Thoracic aorta (tissue), 2 donors: ENCODE results near the gene FARS2. TPM values are rescaled to one million over a fixed set of nuclear protein-coding genes. Genes with fewer than 3 reads are reported as not detected.

Experiments
- ATAC-seq: fragments of 150-250 bp; one replicate; pipeline ENCODE4 v1.8.0; 2017; ENCODE audit warnings: low read depth; ENCODE audit not compliant: insufficient number of reproducible peaks, low FRiP score
- DNase-seq: peaks from one replicate; pipeline ENCODE4 v3.0.0-alpha.2; 2020; ENCODE audit warnings: low spot score
- H3K27ac ChIP-seq, 2 donors: fragments of 200-600 bp; sonication (generic); 1 replicate in 1 of 2; 2 replicates in 1 of 2; pipeline ENCODE4 v1.5.1; 2016; ENCODE audit warnings: mild to moderate bottlenecking in 2 of 2, moderate library complexity in 2 of 2
- H3K27me3 ChIP-seq: fragments of 200-600 bp; sonication (generic); replicated peaks from 2 replicates; pipeline ENCODE4 v1.6.0; 2016; ENCODE audit warnings: mild to moderate bottlenecking; ENCODE audit not compliant: insufficient read depth
- H3K36me3 ChIP-seq: fragments of 200-600 bp; sonication (generic); one replicate; pipeline ENCODE4 v1.5.1; 2016
- H3K4me1 ChIP-seq, 2 donors: fragments of 200-600 bp; sonication (generic); 1 replicate in 1 of 2; 2 replicates in 1 of 2; pipeline versions ENCODE4 v1.5.1 to v1.6.0; 2016; ENCODE audit warnings: low read depth in 2 of 2, mild to moderate bottlenecking in 1 of 2; ENCODE audit not compliant: control insufficient read depth in 1 of 2
- H3K4me3 ChIP-seq: fragments of 200-600 bp; sonication (generic); 2 replicates; pipeline ENCODE4 v1.5.1; 2016; ENCODE audit warnings: mild to moderate bottlenecking
- H3K9me3 ChIP-seq: fragments of 200-600 bp; sonication (generic); 2 replicates; pipeline ENCODE4 v1.5.1; 2016
- CTCF ChIP-seq: fragments of 200-600 bp; sonication (generic); IDR thresholded peaks from one replicate; pipeline ENCODE4 v1.5.1; 2019; ENCODE audit warnings: antibody characterized with exemption
- total RNA-seq, 2 donors: library from RNA; depleted of rRNA; stranded (reverse); fragments of >200 nt; gene quantifications; one replicate each; pipeline versions ENCODE4 v1.1.0 to v1.2.3, GENCODE V29; 2016

Gene FARS2
- total RNA-seq, 2 donors from 2014 or later = 10.4 to 11.6 TPM

DNA sequence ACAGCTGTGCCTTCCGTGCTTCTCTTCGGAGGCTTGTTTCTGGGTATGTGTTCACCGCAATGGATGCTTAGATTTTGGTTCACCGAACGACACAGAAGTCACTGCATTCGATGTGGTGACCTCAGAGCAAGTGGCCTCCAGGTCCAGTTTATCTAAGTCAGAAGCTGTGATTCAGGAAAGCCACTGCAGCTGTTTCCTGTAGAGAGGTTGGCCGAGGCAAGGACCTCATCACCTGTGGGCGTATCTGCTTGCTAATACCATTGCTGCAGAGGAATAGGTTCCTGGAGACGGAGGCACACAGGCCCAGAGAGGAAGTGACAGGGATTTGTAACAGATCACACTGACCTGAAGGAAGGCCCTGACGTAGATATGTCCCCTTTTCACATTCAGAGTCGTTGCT, 82.7 kb downstream of the FARS2 start:
- Histone ChIP-seq H3K27ac (no peak overlapping the region), H3K9me3 (no peaks in the 10 kb centered on the region), H3K4me3 (no peak overlapping the region), H3K36me3 (no peaks in the 10 kb centered on the region), H3K27me3 (no peaks in the 10 kb centered on the region), H3K4me1 (no peaks in the 10 kb centered on the region)
- no peak for TF ChIP-seq CTCF
- ATAC-seq (no peak), DNase-seq (no peak)

- no peak overlapping the region for H3K4me3 ChIP-seq
- ATAC-seq (no peak), DNase-seq (no peak)
- H3K27ac ChIP-seq = no peak overlapping the region
- H3K9me3 ChIP-seq = no peaks in the 10 kb centered on the region
- no peaks in the 10 kb centered on the region for H3K36me3 ChIP-seq
- H3K27me3 ChIP-seq = no peaks in the 10 kb centered on the region
- H3K4me1 ChIP-seq = no peaks in the 10 kb centered on the region
- TF ChIP-seq CTCF = no peak
These were observed 84.0 kb downstream of the FARS2 start for GRCh38 chr6:5345324-5345723.

- ATAC-seq (no peak), DNase-seq (no peak)
- Histone ChIP-seq H3K27ac (no peak overlapping the region), H3K4me3 (no peak overlapping the region), H3K36me3 (no peaks in the 10 kb centered on the region), H3K27me3 (no peaks in the 10 kb centered on the region), H3K4me1 (no peaks in the 10 kb centered on the region), H3K9me3 (no peaks in the 10 kb centered on the region)
- no peak for TF ChIP-seq CTCF
These were observed 90.4 kb downstream of the FARS2 start for GRCh38 chr6:5351552-5352210.

GRCh38 chr6:5353971-5354370, 92.7 kb downstream of the FARS2 start:
- ATAC-seq (no peak), DNase-seq (no peak)
- H3K27ac ChIP-seq = no peak overlapping the region
- H3K4me3 ChIP-seq = no peak overlapping the region
- no peaks in the 10 kb centered on the region for H3K27me3 ChIP-seq
- H3K9me3 ChIP-seq = no peaks in the 10 kb centered on the region
- no peaks in the 10 kb centered on the region for H3K36me3 ChIP-seq
- TF ChIP-seq CTCF = no peak
- no peaks in the 10 kb centered on the region for H3K4me1 ChIP-seq

GRCh38 chr6:5357486-5357885, 96.2 kb downstream of the FARS2 start:
- Histone ChIP-seq H3K36me3 (no peaks in the 10 kb centered on the region), H3K4me3 (no peak overlapping the region), H3K27ac (no peak overlapping the region), H3K27me3 (no peaks in the 10 kb centered on the region), H3K9me3 (no peaks in the 10 kb centered on the region), H3K4me1 (no peaks in the 10 kb centered on the region)
- ATAC-seq (no peak), DNase-seq (no peak)
- no peak for TF ChIP-seq CTCF
